H1 (cell line): ENCODE measurements around the gene OR10H5.

Experiments used
- JUN ChIP-seq: IDR thresholded peaks from 2 replicates; pipeline ENCODE4 v1.6.1; 2011; ENCODE audit warnings: low read depth, mild to moderate bottlenecking, improper control_type of control experiment, low read length
- TF ChIP-seq, protein P1 (sequence below), 3 experiments: IDR thresholded peaks; 1 replicate in 2 of 3; 2 replicates in 1 of 3; pipeline versions ENCODE4 v1.5.1 to v1.6.1; 2011; ENCODE audit warnings: low read length in 3 of 3, mild to moderate bottlenecking in 3 of 3, inconsistent platforms in 2 of 3, low read depth in 1 of 3, moderate library complexity in 1 of 3; ENCODE audit not compliant: insufficient read depth in 1 of 3; ENCODE audit errors: control extremely low read depth in 1 of 3
- TF ChIP-seq, protein P2 (sequence below): IDR thresholded peaks from 2 replicates; pipeline ENCODE4 v1.6.1; 2012; ENCODE audit warnings: low read length, inconsistent platforms

DNA sequence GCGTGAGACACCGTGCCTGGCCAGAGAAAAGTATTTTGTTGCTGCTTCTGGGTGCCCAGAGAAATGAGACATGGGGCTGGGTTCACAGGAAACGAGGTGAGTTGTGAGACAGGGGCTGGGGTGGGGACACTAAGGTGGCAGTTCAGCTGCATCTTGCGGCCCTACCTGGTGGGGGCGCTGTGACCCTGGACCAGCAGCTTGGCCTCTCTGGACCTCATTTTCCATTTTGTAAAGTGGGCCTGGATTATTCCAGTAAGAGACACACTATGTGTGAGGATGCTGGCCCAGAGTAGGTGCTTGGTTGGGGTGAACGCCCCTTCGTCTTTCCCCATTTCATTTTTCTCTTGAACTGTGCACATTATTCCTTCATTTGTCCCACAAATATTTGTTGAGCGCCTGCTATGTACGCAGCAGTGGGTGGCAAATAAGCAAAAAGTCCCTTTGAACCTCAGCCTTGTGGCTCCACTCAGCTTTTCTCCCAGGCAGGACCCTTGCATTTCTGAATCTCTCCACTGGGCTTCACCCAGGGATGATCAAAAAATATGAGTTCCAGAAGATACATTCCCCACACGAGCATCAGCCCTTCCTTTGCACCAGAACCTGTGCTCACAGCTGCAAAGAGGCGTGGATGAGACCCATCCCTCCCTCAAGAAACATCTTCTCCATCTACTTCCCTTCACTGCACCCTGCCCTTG lies 54.6 kb downstream of the OR10H5 start:
- TF ChIP-seq, protein P1, sequence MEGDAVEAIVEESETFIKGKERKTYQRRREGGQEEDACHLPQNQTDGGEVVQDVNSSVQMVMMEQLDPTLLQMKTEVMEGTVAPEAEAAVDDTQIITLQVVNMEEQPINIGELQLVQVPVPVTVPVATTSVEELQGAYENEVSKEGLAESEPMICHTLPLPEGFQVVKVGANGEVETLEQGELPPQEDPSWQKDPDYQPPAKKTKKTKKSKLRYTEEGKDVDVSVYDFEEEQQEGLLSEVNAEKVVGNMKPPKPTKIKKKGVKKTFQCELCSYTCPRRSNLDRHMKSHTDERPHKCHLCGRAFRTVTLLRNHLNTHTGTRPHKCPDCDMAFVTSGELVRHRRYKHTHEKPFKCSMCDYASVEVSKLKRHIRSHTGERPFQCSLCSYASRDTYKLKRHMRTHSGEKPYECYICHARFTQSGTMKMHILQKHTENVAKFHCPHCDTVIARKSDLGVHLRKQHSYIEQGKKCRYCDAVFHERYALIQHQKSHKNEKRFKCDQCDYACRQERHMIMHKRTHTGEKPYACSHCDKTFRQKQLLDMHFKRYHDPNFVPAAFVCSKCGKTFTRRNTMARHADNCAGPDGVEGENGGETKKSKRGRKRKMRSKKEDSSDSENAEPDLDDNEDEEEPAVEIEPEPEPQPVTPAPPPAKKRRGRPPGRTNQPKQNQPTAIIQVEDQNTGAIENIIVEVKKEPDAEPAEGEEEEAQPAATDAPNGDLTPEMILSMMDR (IDR thresholded peaks at IDR 0.05; ENCODE audit: control extremely low read depth in 1 of 3, insufficient read depth in 1 of 3, low read depth in 1 of 3, low read length in 3 of 3), result peak in 1 of 3 experiments; percentile 25; a peak in 1 of 4 replicates
- TF ChIP-seq, protein P2, sequence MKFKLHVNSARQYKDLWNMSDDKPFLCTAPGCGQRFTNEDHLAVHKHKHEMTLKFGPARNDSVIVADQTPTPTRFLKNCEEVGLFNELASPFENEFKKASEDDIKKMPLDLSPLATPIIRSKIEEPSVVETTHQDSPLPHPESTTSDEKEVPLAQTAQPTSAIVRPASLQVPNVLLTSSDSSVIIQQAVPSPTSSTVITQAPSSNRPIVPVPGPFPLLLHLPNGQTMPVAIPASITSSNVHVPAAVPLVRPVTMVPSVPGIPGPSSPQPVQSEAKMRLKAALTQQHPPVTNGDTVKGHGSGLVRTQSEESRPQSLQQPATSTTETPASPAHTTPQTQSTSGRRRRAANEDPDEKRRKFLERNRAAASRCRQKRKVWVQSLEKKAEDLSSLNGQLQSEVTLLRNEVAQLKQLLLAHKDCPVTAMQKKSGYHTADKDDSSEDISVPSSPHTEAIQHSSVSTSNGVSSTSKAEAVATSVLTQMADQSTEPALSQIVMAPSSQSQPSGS, result no peak
- TF ChIP-seq JUN, result no peak
